AG04449 (cell line): ENCODE data around the gene LPP.

Experiments
- CTCF ChIA-PET: fragments of 350-600 bp; formaldehyde crosslinking; extraction: SDS; loops from one replicate; lab custom pipeline; 2021; ENCODE audit warnings: antibody characterized with exemption; lab: Yijun Ruan, JAX
- POLR2A ChIA-PET: fragments of 400-600, 350-600 bp; formaldehyde crosslinking; extraction: SDS; loops from one replicate; lab custom pipeline; 2020; ENCODE audit warnings: antibody characterized with exemption, inconsistent platforms; lab: Yijun Ruan, JAX
- DNase-seq: peaks from one replicate; pipeline ENCODE4 v3.0.0-alpha.2; 2010; ENCODE audit warnings: low read depth, low spot score
- H3K4me3 ChIP-seq: 2 replicates; pipeline ENCODE4 v1.5.1; 2011; ENCODE audit warnings: low read depth, mild to moderate bottlenecking, control low read depth, low read length
- CTCF ChIP-seq: IDR thresholded peaks from one replicate; pipeline ENCODE4 v1.5.1; 2011; ENCODE audit warnings: mild to moderate bottlenecking, moderate library complexity, low read length, control low read depth, inconsistent platforms; ENCODE audit not compliant: insufficient read depth; ENCODE audit errors: missing control alignments

The LPP gene

GRCh38 chr3:188939814-188940572 is 786.0 kb downstream of the LPP start:
- DNase-seq = no peak
- ChIA-PET CTCF (no interaction called here), POLR2A (no interaction called here)
- no peak overlapping the region for H3K4me3 ChIP-seq
- no peak for TF ChIP-seq CTCF
